HPDE6-E6E7 (cell line): ENCODE measurements around the gene GALR2.

ENCODE experiments used
- DNase-seq: peaks from one replicate; pipeline ENCODE4 v3.0.0; 2011; ENCODE audit warnings: missing footprints; ENCODE audit errors: extremely low spot score

The GALR2 gene

DNA sequence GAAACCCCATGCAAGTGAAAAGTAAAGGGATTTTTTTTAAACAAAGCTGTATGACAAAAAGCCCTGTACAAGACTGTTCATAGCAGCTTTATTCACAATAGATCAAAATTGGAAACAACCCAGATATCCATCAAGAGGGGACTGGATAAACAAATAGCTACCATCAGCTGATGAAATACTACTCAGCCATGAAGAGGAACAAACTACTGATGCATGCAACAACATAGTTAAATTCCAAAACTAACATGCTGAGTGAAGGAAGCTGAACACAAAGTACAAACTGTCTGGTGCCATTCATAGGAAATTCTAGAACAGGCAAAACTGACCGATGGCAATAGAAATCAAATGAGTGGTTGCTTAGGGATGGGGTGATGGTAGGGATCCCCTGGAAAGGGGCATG lies 51.3 kb downstream of the GALR2 start:
- DNase-seq = no peak
